CD4-positive, alpha-beta memory T cell (primary cell): ENCODE results near the gene MEGF8. TPM values are rescaled to one million over a fixed set of nuclear protein-coding genes. Genes with fewer than 3 reads are reported as not detected.
A peak's percentile ranks its signal among the peaks of the same experiment; 100 is the strongest.

Experiments
- CTCF ChIA-PET: fragments of 350-600 bp; sonication (Branson Sonifier 250); formaldehyde crosslinking; loops from one replicate; lab custom pipeline; 2021; ENCODE audit warnings: inconsistent platforms; ENCODE audit not compliant: partially characterized antibody; lab: Charles Lee
- POLR2A ChIA-PET: fragments of 350-600 bp; sonication (Branson Sonifier 250); formaldehyde crosslinking; loops from one replicate; lab custom pipeline; 2021; ENCODE audit not compliant: partially characterized antibody; lab: Charles Lee
- DNase-seq, 5 donors: peaks; one replicate each; pipeline versions ENCODE4 v3.0.0 to v3.0.0-alpha.2; 2020 to 2022; ENCODE audit warnings: mixed read lengths in 1 of 5
- H3K27ac ChIP-seq: one replicate; pipeline ENCODE4 v1.7.0; 2013; ENCODE audit warnings: low read depth, low read length
- H3K27me3 ChIP-seq: 2 replicates; pipeline ENCODE4 v1.7.0; 2013; ENCODE audit warnings: mild to moderate bottlenecking, low read length, moderate library complexity; ENCODE audit not compliant: insufficient read depth
- H3K36me3 ChIP-seq: 2 replicates; pipeline ENCODE4 v1.7.0; 2013; ENCODE audit warnings: mild to moderate bottlenecking, low read length, moderate library complexity; ENCODE audit not compliant: insufficient read depth
- H3K4me1 ChIP-seq: 2 replicates; pipeline ENCODE4 v1.7.0; 2013; ENCODE audit warnings: mild to moderate bottlenecking, low read length, moderate library complexity; ENCODE audit not compliant: insufficient read depth
- H3K4me3 ChIP-seq, 2 donors: one replicate each; pipeline ENCODE4 v1.7.0; 2013; ENCODE audit warnings: low read length in 2 of 2, mild to moderate bottlenecking in 1 of 2
- H3K9me3 ChIP-seq, 2 donors: one replicate each; pipeline ENCODE4 v1.7.0; 2013; ENCODE audit warnings: low read length in 2 of 2, control low read depth in 1 of 2; ENCODE audit not compliant: control insufficient read depth in 1 of 2
- H3K27ac Mint-ChIP-seq, 7 donors: one replicate each; pipeline ENCODE4 v1.8.0; 2020 to 2021; ENCODE audit warnings: mixed read lengths in 7 of 7, mild to moderate bottlenecking in 6 of 7, inconsistent platforms in 3 of 7, moderate library complexity in 3 of 7
- H3K27me3 Mint-ChIP-seq, 2 donors: one replicate each; pipeline ENCODE4 v1.8.0; 2020 to 2021; ENCODE audit warnings: mixed read lengths in 2 of 2
- H3K36me3 Mint-ChIP-seq, 2 donors: one replicate each; pipeline ENCODE4 v1.8.0; 2020 to 2021; ENCODE audit warnings: mixed read lengths in 2 of 2, inconsistent platforms in 1 of 2, mild to moderate bottlenecking in 1 of 2
- H3K4me1 Mint-ChIP-seq, 4 donors: one replicate each; pipeline ENCODE4 v1.8.0; 2020 to 2021; ENCODE audit warnings: mixed read lengths in 4 of 4, mild to moderate bottlenecking in 1 of 4
- H3K4me3 Mint-ChIP-seq, 8 donors: one replicate each; pipeline ENCODE4 v1.8.0; 2020 to 2021; ENCODE audit warnings: mixed read lengths in 8 of 8, mild to moderate bottlenecking in 7 of 8, moderate library complexity in 6 of 8, inconsistent platforms in 3 of 8
- H3K9me3 Mint-ChIP-seq, 8 donors: one replicate each; pipeline ENCODE4 v1.8.0; 2020 to 2021; ENCODE audit warnings: mixed read lengths in 8 of 8, mild to moderate bottlenecking in 5 of 8, inconsistent platforms in 3 of 8, moderate library complexity in 1 of 8
- intact Hi-C: fragments of 100-400 bp; cut with micrococcal nuclease; formaldehyde crosslinking; loops from one replicate; pipeline ENCODE4 v1.15.1; 2023
- polyA plus RNA-seq, 2 donors: library from polyadenylated mRNA; unstranded; fragments of 300-500 nt; fragmentation: Illumina TruSeq; gene quantifications; one replicate each; pipeline ENCODE4 v1.2.3, GENCODE V29; 2021
- total RNA-seq, 2 experiments: library from RNA; stranded (reverse); gene quantifications; one replicate each; pipeline ENCODE4 v1.2.3, GENCODE V29; 2021

MEGF8 gene
- total and polyA plus RNA-seq, 4 experiments from 2014 or later = 0.09 to 9.5 (median 4.5) TPM

GRCh38 chr19:42303101-42303464 lies 22.4 kb upstream of the MEGF8 start:
- Histone ChIP-seq H3K36me3 (no peaks in the 10 kb centered on the region), H3K9me3 (no peaks in the 10 kb centered on the region), H3K4me1 (peaks cover 20% of the 10 kb centered on the region), H3K27me3 (no peaks in the 10 kb centered on the region), H3K4me3 (peak overlapping the region; percentile 6 to 66), H3K27ac (peak overlapping the region; percentile 63)
- ChIA-PET CTCF (interaction anchor here (0.8 to 1.2 kb wide), 2 partner anchors 120 to 163 kb away, joined by 3 read pairs; no protein-coding TSS in a partner anchor), POLR2A (interaction anchor here (0.8 to 2.2 kb wide), 14 partner anchors 18 to 227 kb away, joined by 3 to 13 read pairs (median 4); partner anchors contain the start of genes ERF, GSK3A, POU2F2 and ZNF574)
- no peaks in the 10 kb centered on the region for H3K27me3 Mint-ChIP-seq
- DNase-seq = no peak
- peak overlapping the region; percentile 81 to 94 (median 89) for H3K27ac Mint-ChIP-seq
- peak overlapping the region; percentile 85 to 93 (median 90) for H3K4me3 Mint-ChIP-seq
- no peaks in the 10 kb centered on the region for H3K9me3 Mint-ChIP-seq
- peaks cover 0 to 4% of the 10 kb centered on the region in 2 donors for H3K36me3 Mint-ChIP-seq
- peaks cover 16 to 33% (median 22%) of the 10 kb centered on the region in 4 donors for H3K4me1 Mint-ChIP-seq
- intact Hi-C loops = loop anchor here (2.0 to 5.0 kb wide), 3 partner anchors 18 to 106 kb away; partner anchors contain the start of gene ERF

DNA sequence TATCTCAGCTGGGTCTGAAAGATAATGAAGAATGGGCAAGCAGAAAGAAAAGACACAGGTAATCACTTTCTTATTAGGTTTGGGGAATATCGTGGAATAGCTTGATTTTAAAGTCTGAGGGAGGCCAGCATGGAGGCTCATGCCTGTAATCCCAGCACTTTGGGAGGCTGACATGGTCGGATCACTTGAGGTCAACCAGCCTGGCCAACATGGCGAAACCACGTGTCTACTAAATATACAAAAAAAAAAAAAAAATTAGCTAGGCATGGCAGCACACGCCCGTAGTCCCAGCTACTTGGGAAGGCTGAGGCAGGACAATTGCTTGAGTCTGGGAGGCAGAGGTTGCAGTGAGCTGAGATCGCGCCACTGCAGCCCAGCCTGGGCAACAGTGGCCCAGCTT lies 21.6 kb upstream of the MEGF8 start:
- Histone ChIP-seq H3K27ac (no peak overlapping the region), H3K9me3 (no peaks in the 10 kb centered on the region), H3K27me3 (no peaks in the 10 kb centered on the region), H3K36me3 (no peaks in the 10 kb centered on the region), H3K4me1 (peaks cover 20% of the 10 kb centered on the region), H3K4me3 (no peak overlapping the region)
- ChIA-PET POLR2A (interaction anchor here (0.8 to 1.8 kb wide), 4 partner anchors 19 to 172 kb away, joined by 3 to 8 read pairs (median 4); partner anchors contain the start of gene POU2F2), CTCF (interaction anchor here (0.7 to 1.2 kb wide), 5 partner anchors 116 to 269 kb away, joined by 3 to 4 read pairs (median 3); partner anchors contain the start of gene POU2F2)
- no peaks in the 10 kb centered on the region for H3K27me3 Mint-ChIP-seq
- H3K4me1 Mint-ChIP-seq = peaks cover 16 to 33% (median 22%) of the 10 kb centered on the region in 4 donors
- intact Hi-C loops = loop anchor here (2.0 to 5.0 kb wide), 3 partner anchors 19 to 107 kb away; partner anchors contain the start of gene ERF
- H3K36me3 Mint-ChIP-seq = peaks cover 0 to 4% of the 10 kb centered on the region in 2 donors
- peak overlapping the region in 5 of 8 donors; percentile 14 to 92 (median 90) for H3K4me3 Mint-ChIP-seq
- DNase-seq = no peak
- no peaks in the 10 kb centered on the region for H3K9me3 Mint-ChIP-seq
- H3K27ac Mint-ChIP-seq = peak overlapping the region in 2 of 7 donors; percentile 15 to 86

DNA sequence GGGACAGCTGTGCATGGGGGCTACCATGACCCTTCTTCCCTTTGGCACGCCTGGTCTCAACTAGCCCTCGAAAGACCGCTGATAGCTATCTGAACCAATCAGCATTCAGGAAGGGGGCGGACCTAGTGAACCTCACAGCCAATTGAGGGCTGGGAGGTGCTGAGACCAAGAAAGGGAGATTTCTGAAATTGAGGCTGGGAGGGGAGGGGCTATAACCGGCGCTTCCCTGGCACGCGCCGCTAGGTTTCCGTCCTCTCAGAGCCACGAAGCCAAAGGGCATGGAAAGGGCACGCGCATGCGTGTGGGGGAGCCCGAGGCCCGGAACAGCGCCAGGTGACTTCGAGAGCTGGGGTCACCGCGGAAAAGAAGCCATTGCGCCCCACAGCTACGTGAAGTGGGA lies 18.8 kb upstream of the MEGF8 start:
- peak overlapping the region in 1 of 8 donors; percentile 34 for H3K4me3 Mint-ChIP-seq
- H3K36me3 ChIP-seq = no peaks in the 10 kb centered on the region
- DNase-seq = no peak

DNA sequence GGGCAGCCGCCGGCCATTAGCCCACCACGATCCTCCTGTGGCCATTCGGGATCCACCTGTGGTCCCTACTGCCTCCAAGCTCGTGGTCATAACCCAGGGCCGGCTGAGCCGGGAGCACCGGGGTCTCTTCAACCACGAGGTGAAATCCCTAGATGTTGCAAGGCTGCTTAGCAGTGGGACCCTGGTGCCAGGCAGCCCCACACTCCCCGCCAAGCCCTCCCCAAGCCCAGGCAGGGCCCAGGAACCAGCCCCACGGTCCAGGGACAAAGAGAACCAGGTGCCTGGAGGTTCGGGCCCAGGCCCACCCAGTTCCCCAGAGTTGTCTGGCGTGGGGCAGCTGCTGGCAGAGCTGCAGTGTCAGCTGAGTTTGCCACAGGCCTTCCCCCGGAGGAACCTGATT lies 15.7 kb upstream of the MEGF8 start:
- no peak for DNase-seq
- ChIA-PET CTCF (no interaction called here), POLR2A (no interaction called here)
- Histone ChIP-seq H3K9me3 (no peaks in the 10 kb centered on the region), H3K27me3 (peaks cover 26% of the 10 kb centered on the region), H3K4me3 (no peak overlapping the region), H3K27ac (no peak overlapping the region), H3K4me1 (peaks cover 14% of the 10 kb centered on the region), H3K36me3 (no peaks in the 10 kb centered on the region)
- no peak overlapping the region for H3K4me3 Mint-ChIP-seq
- no peak overlapping the region for H3K27ac Mint-ChIP-seq
- H3K36me3 Mint-ChIP-seq = no peaks in the 10 kb centered on the region
- peaks cover 2 to 17% (median 8%) of the 10 kb centered on the region in 4 donors for H3K4me1 Mint-ChIP-seq
- intact Hi-C loops = no loop called here
- H3K27me3 Mint-ChIP-seq = peaks cover 17 to 21% of the 10 kb centered on the region in 2 donors
- peaks cover 0 to 1% (median 0%) of the 10 kb centered on the region in 8 donors for H3K9me3 Mint-ChIP-seq

More for the DNA sequence above, 18.8 kb upstream of the MEGF8 start:
- intact Hi-C loops = no loop called here
- POLR2A ChIA-PET = no interaction called here
- CTCF ChIA-PET = interaction anchor here (1.3 kb wide), 1 partner anchor 198 kb away, joined by 3 read pairs; no protein-coding TSS in a partner anchor
- no peaks in the 10 kb centered on the region for H3K36me3 Mint-ChIP-seq
- no peak overlapping the region for H3K4me3 ChIP-seq
- H3K27ac Mint-ChIP-seq = peak overlapping the region in 1 of 7 donors; percentile 21
- H3K27me3 Mint-ChIP-seq = peaks cover 0 to 1% of the 10 kb centered on the region in 2 donors
- H3K4me1 ChIP-seq = peaks cover 13% of the 10 kb centered on the region
- H3K9me3 Mint-ChIP-seq = peaks cover 0 to 1% (median 0%) of the 10 kb centered on the region in 8 donors
- no peaks in the 10 kb centered on the region for H3K27me3 ChIP-seq
- no peak overlapping the region for H3K27ac ChIP-seq
- no peaks in the 10 kb centered on the region for H3K9me3 ChIP-seq
- H3K4me1 Mint-ChIP-seq = peaks cover 10 to 22% (median 16%) of the 10 kb centered on the region in 4 donors

DNA sequence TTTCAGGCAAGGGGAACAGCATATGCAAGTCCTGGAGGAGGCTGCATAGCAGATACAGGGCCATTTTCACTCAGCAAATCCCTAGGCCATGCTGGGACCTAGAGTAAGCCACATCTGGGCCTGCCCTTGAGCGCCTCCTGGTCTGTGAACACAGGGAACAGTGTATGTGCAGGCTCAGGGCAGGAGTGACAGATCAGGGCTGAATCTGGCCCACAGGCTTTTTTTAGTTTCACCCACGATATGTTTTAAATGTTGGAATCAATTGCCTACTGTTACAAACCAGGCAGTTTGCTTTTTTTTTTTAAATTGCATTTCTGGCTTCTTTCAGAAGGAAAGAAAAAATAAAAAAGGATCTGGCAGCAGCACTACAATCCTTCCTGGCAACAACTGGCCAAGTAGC lies 13.8 kb upstream of the MEGF8 start:
- ChIA-PET POLR2A (interaction anchor here (0.6 to 1.2 kb wide), 2 partner anchors 69 to 131 kb away, joined by 3 to 5 read pairs; partner anchors contain the start of gene GSK3A), CTCF (interaction anchor here (0.6 to 1.6 kb wide), 2 partner anchors 32 to 212 kb away, joined by 3 to 4 read pairs; no protein-coding TSS in a partner anchor)
- H3K27me3 Mint-ChIP-seq = peaks cover 17 to 26% of the 10 kb centered on the region in 2 donors
- intact Hi-C loops = no loop called here
- Histone ChIP-seq H3K36me3 (no peaks in the 10 kb centered on the region), H3K4me3 (no peak overlapping the region), H3K9me3 (no peaks in the 10 kb centered on the region), H3K27me3 (peaks cover 26% of the 10 kb centered on the region), H3K27ac (no peak overlapping the region), H3K4me1 (peaks cover 14% of the 10 kb centered on the region)
- peaks cover 0 to 1% (median 0%) of the 10 kb centered on the region in 8 donors for H3K9me3 Mint-ChIP-seq
- no peak overlapping the region for H3K27ac Mint-ChIP-seq
- DNase-seq = no peak
- H3K4me1 Mint-ChIP-seq = peaks cover 2 to 21% (median 8%) of the 10 kb centered on the region in 4 donors
- H3K36me3 Mint-ChIP-seq = no peaks in the 10 kb centered on the region
- H3K4me3 Mint-ChIP-seq = no peak overlapping the region

DNA sequence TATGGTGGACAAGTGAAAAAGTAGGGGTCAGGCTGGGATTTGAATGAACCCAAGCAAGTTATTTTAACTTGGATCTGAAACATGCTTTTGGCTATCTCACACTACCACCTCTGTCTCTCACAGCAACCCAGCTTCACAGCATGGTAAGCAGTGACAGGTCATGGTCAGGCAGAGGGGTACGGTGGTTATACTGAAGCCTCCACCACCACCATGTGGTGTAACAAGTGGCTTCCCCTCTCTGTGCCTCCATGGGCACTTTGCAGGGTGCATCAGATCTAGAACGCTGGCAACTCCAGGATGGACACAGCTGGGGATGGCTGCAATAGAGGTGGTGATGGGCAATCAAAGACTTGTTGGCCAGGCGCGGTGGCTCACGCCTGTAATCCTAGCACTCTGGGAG lies 13.1 kb upstream of the MEGF8 start:
- Histone ChIP-seq H3K27me3 (peaks cover 26% of the 10 kb centered on the region), H3K4me3 (no peak overlapping the region), H3K9me3 (no peaks in the 10 kb centered on the region), H3K4me1 (peaks cover 14% of the 10 kb centered on the region), H3K36me3 (no peaks in the 10 kb centered on the region), H3K27ac (no peak overlapping the region)
- peaks cover 0 to 1% (median 0%) of the 10 kb centered on the region in 8 donors for H3K9me3 Mint-ChIP-seq
- CTCF ChIA-PET = interaction anchor here (1.0 kb wide), 1 partner anchor 204 kb away, joined by 3 read pairs; no protein-coding TSS in a partner anchor
- POLR2A ChIA-PET = no interaction called here
- no peak for DNase-seq
- peaks cover 2 to 27% (median 14%) of the 10 kb centered on the region in 4 donors for H3K4me1 Mint-ChIP-seq
- H3K27me3 Mint-ChIP-seq = peaks cover 18 to 26% of the 10 kb centered on the region in 2 donors
- H3K4me3 Mint-ChIP-seq = peak overlapping the region in 7 of 8 donors; percentile 42 to 78 (median 58)
- no peak overlapping the region for H3K27ac Mint-ChIP-seq
- intact Hi-C loops = no loop called here
- H3K36me3 Mint-ChIP-seq = no peaks in the 10 kb centered on the region
